HepG2 (cell line): ENCODE measurements around the gene RSAD2. TPM values are rescaled to one million over a fixed set of nuclear protein-coding genes. Genes with fewer than 3 reads are reported as not detected.

Experiments
- ATAC-seq: fragments of 200-7000 bp; cut with Tn5 transposase; 3 replicates; pipeline ENCODE4 v1.9.1; 2020; ENCODE audit warnings: mild to moderate bottlenecking, moderate library complexity
- BruUV-seq: library from RNA; stranded (reverse); fragments of 400-500 nt; replicated peaks from 2 replicates; lab custom pipeline; 2021; lab: Mats Ljungman, UMichigan
- CTCF ChIA-PET: fragments of 300-600 bp; formaldehyde crosslinking; extraction: SDS; loops from one replicate; lab custom pipeline; 2021; ENCODE audit warnings: low total read pairs, inconsistent platforms, low intra/inter-chr PET ratio; lab: Yijun Ruan, JAX
- POLR2A ChIA-PET: fragments of 350-600 bp; sonication (Branson Sonifier 250); formaldehyde crosslinking; loops from one replicate; lab custom pipeline; 2020; ENCODE audit warnings: antibody characterized with exemption, inconsistent platforms; lab: Yijun Ruan, JAX
- DNase-seq: peaks from one replicate; pipeline ENCODE4 v3.0.0-alpha.2; 2015; ENCODE audit warnings: low spot score
- FAIRE-seq: peaks from 3 replicates; lab custom pipeline; 2011; peaks lifted over from hg19 to GRCh38; lab: Jason Lieb, UNC
- H2AFZ ChIP-seq: one replicate; pipeline ENCODE4 v1.6.1; 2011; ENCODE audit warnings: low read length, inconsistent platforms
- H3K27ac ChIP-seq: fragments of 300-600 bp; 3 replicates; pipeline ENCODE4 v1.8.0; 2011; ENCODE audit warnings: mixed run types, mild to moderate bottlenecking, mixed read lengths, low read length, inconsistent platforms; ENCODE audit not compliant: insufficient read depth; ENCODE audit errors: extremely low read length
- H3K27me3 ChIP-seq, 2 experiments: fragments of 200-600 bp in 1 of 2; 2 replicates in 1 of 2; 3 replicates in 1 of 2; pipeline versions ENCODE4 v1.6.0 to v1.8.0; 2011; ENCODE audit warnings: low read length in 2 of 2, mild to moderate bottlenecking in 2 of 2, moderate library complexity in 2 of 2, inconsistent platforms in 1 of 2; ENCODE audit not compliant: insufficient read depth in 2 of 2, control insufficient read depth in 1 of 2
- H3K36me3 ChIP-seq, 2 experiments: fragments of 200-600 bp in 1 of 2; replicated peaks in 1 of 2; 2 replicates in 1 of 2; 3 replicates in 1 of 2; pipeline versions ENCODE4 v1.5.1 to v1.8.0; 2011; ENCODE audit warnings: low read length in 2 of 2, inconsistent platforms in 1 of 2; ENCODE audit not compliant: insufficient read depth in 2 of 2, control insufficient read depth in 1 of 2
- H3K4me1 ChIP-seq: 2 replicates; pipeline ENCODE4 v1.5.1; 2012; ENCODE audit warnings: low read length, inconsistent platforms; ENCODE audit not compliant: insufficient read depth
- H3K4me2 ChIP-seq: 2 replicates; pipeline ENCODE4 v1.6.0; 2011; ENCODE audit warnings: low read depth, low read length, inconsistent platforms
- H3K4me3 ChIP-seq, 3 experiments: fragments of 200-600 bp in 1 of 3; sonication (generic), shearing (Covaris generic) in 1 of 3; replicated peaks in 1 of 3; 2 replicates each; pipeline ENCODE4 v1.5.1; 2011 to 2016; ENCODE audit warnings: low read length in 3 of 3, inconsistent platforms in 2 of 3, low read depth in 2 of 3, mild to moderate bottlenecking in 2 of 3, control low read depth in 1 of 3, mixed read lengths in 1 of 3; ENCODE audit not compliant: insufficient read depth in 1 of 3
- H3K79me2 ChIP-seq: one replicate; pipeline ENCODE4 v1.6.1; 2011; ENCODE audit warnings: low read length, inconsistent platforms; ENCODE audit not compliant: insufficient read depth
- H3K9ac ChIP-seq: 2 replicates; pipeline ENCODE4 v1.6.0; 2011; ENCODE audit warnings: mild to moderate bottlenecking, low read depth, low read length, inconsistent platforms; ENCODE audit not compliant: insufficient read depth
- H3K9me3 ChIP-seq: 2 replicates; pipeline ENCODE4 v1.5.1; 2012; ENCODE audit warnings: mild to moderate bottlenecking, low read length
- H4K20me1 ChIP-seq: 2 replicates; pipeline ENCODE4 v1.6.0; 2011; ENCODE audit warnings: inconsistent platforms, mild to moderate bottlenecking, low read length, moderate library complexity; ENCODE audit not compliant: insufficient read depth
- CREB1 ChIP-seq, 2 experiments: fragments of 450-650 bp in 1 of 2; IDR thresholded peaks; 2 replicates each; pipeline ENCODE4 v1.6.1; 2016 to 2017; ENCODE audit warnings: control low read depth in 1 of 2, mild to moderate bottlenecking in 1 of 2, missing compliant biosample characterization in 1 of 2, missing genetic modification characterization in 1 of 2
- GATAD2A ChIP-seq: IDR thresholded peaks from 2 replicates; pipeline ENCODE4 v1.6.1; 2016
- HNRNPUL1 ChIP-seq: fragments of 200-400 bp; formaldehyde crosslinking; IDR thresholded peaks from 2 replicates; pipeline ENCODE4 v1.6.1; 2017; ENCODE audit warnings: low read depth, mild to moderate bottlenecking, low read length, moderate library complexity
- JUN ChIP-seq: sonication (generic); formaldehyde crosslinking; IDR thresholded peaks from 2 replicates; pipeline ENCODE4 v1.4.0; 2020; ENCODE audit warnings: mild to moderate bottlenecking, missing genetic modification reagents
- MIXL1 ChIP-seq: IDR thresholded peaks from 2 replicates; pipeline ENCODE4 v1.6.1; 2016
- NRL ChIP-seq: sonication (generic); formaldehyde crosslinking; IDR thresholded peaks from 2 replicates; pipeline ENCODE4 v1.5.0; 2020; ENCODE audit warnings: missing genetic modification reagents, mild to moderate bottlenecking, moderate library complexity, borderline replicate concordance
- POLR2AphosphoS2 ChIP-seq: IDR thresholded peaks from 2 replicates; pipeline ENCODE4 v1.6.1; 2011; ENCODE audit warnings: low read depth, low read length, improper control_type of control experiment
- RAD21 ChIP-seq: fragments of 450-650 bp; formaldehyde crosslinking; IDR thresholded peaks from 2 replicates; pipeline ENCODE4 v1.5.0; 2020; ENCODE audit warnings: mild to moderate bottlenecking
- RBFOX2 ChIP-seq: fragments of 200-400 bp; formaldehyde crosslinking; IDR thresholded peaks from 2 replicates; pipeline ENCODE4 v1.6.1; 2017; ENCODE audit warnings: low read depth, mild to moderate bottlenecking, low read length
- SMC3 ChIP-seq: IDR thresholded peaks from 2 replicates; pipeline ENCODE4 v1.6.1; 2011; ENCODE audit warnings: low read length, improper control_type of control experiment
- THAP11 ChIP-seq: IDR thresholded peaks from 2 replicates; pipeline ENCODE4 v1.6.1; 2016; ENCODE audit warnings: missing biosample characterization, missing genetic modification reagents
- ZNF432 ChIP-seq: sonication (generic); formaldehyde crosslinking; IDR thresholded peaks from 2 replicates; pipeline ENCODE4 v1.5.0; 2020; ENCODE audit warnings: missing genetic modification reagents, mild to moderate bottlenecking, borderline replicate concordance
- ZNF484 ChIP-seq: sonication (generic); formaldehyde crosslinking; IDR thresholded peaks from 2 replicates; pipeline ENCODE4 v1.5.1; 2020; ENCODE audit warnings: mild to moderate bottlenecking, low read depth, missing genetic modification reagents, borderline replicate concordance
- ZNF704 ChIP-seq: sonication (generic); formaldehyde crosslinking; IDR thresholded peaks from 2 replicates; pipeline ENCODE4 v1.8.1; 2023; ENCODE audit warnings: mild to moderate bottlenecking, inconsistent platforms, moderate library complexity, missing genetic modification reagents, borderline replicate concordance
- WGBS: methylation state at CpG from one replicate; pipeline ENCODE4 v1.1.6; 2017; ENCODE audit warnings: low lambda C conversion rate; 5-methylcytosine and 5-hydroxymethylcytosine counted together
- in situ Hi-C: cut with HindIII; loops from 2 replicates; pipeline ENCODE4 v1.10.0; 2017; ENCODE audit warnings: low pct_unique_long_range_greater_than_20kb; ENCODE audit not compliant: extremely low pct_ligation_motif_present
- intact Hi-C: fragments of 100-400 bp; cut with micrococcal nuclease; formaldehyde crosslinking; loops from one replicate; pipeline ENCODE4 v1.10.0; 2022; ENCODE audit not compliant: unreplicated experiment
- polyA plus RNA-seq, 8 experiments: library from polyadenylated mRNA; depleted of rRNA in 3 of 8; stranded (reverse) in 7 of 8; unstranded in 1 of 8; fragments of >200 nt; fragmentation: Illumina TruSeq in 4 of 8; extraction: Trizol in 4 of 8; gene quantifications; 2 replicates each; pipeline versions ENCODE4 v1.2.1 to v1.2.3, GENCODE V29; 2011 to 2016; ENCODE audit warnings: low read depth in 4 of 8, missing spikeins in 1 of 8, mixed read lengths in 1 of 8; ENCODE audit not compliant: insufficient read depth in 1 of 8
- total RNA-seq, 5 experiments: library from RNA; depleted of rRNA; stranded (reverse); fragments of >200 nt; fragmentation: Illumina TruSeq; extraction: Trizol; gene quantifications; 2 replicates each; pipeline ENCODE4 v1.2.3, GENCODE V29; 2016; ENCODE audit warnings: low read depth in 1 of 5
- TF ChIP-seq, protein P1 (sequence below): sonication (generic); formaldehyde crosslinking; IDR thresholded peaks from 2 replicates; pipeline ENCODE4 v1.4.0; 2020; ENCODE audit warnings: mild to moderate bottlenecking, missing genetic modification reagents

RSAD2 gene
- total and polyA plus RNA-seq, 2 of the 13 experiments (the other 11 are each of a cell fraction or from before 2014, with no cell fraction given): 0.11 TPM; not detected in 1

DNA sequence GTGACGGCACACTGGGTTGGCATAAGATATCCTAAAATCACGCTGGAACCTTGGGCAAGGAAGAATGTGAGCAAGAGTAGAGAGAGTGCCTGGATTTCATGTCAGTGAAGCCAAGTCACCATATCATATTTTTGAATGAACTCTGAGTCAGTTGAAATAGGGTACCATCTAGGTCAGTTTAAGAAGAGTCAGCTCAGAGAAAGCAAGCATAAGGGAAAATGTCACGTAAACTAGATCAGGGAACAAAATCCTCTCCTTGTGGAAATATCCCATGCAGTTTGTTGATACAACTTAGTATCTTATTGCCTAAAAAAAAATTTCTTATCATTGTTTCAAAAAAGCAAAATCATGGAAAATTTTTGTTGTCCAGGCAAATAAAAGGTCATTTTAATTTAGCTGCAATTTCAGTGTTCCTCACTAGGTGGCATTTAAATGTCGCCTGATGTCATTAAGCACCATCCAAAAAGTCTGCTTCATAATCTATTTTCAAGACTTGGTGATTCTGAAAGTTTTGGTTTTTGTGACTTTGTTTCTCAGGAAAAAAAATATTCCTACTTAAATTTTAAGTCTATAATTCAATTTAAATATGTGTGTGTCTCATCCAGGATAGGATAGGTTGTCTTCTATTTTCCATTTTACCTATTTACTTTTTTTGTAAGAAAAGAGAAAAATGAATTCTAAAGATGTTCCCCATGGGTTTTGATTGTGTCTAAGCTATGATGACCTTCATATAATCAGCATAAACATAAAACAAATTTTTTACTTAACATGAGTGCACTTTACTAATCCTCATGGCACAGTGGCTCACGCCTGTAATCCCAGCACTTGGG, 19.6 kb downstream of the RSAD2 start:
- BruUV-seq: no TSS peak
- intact Hi-C loops: loop anchor here (1.0 to 2.0 kb wide), 4 partner anchors 71 to 187 kb away; no protein-coding TSS in a partner anchor
- Histone ChIP-seq H3K9me3 (no peaks in the 10 kb centered on the region), H4K20me1 (no peaks in the 10 kb centered on the region), H3K4me3 (no peak overlapping the region), H3K4me2 (no peak overlapping the region), H3K4me1 (no peaks in the 10 kb centered on the region), H3K27me3 (no peaks in the 10 kb centered on the region), H3K36me3 (no peaks in the 10 kb centered on the region), H3K79me2 (no peaks in the 10 kb centered on the region), H2AFZ (no peak overlapping the region), H3K9ac (no peak overlapping the region), H3K27ac (no peak overlapping the region)
- FAIRE-seq (peak; percentile 80), DNase-seq (peak; percentile 41), ATAC-seq (peak; percentile 56)
- WGBS: 34% methylated on average over 5 of the region's 5 CpGs
- in situ Hi-C loops: no loop called here
- ChIA-PET CTCF (interaction anchor here (0.8 to 2.9 kb wide), 9 partner anchors 19 to 187 kb away, joined by 3 to 31 read pairs (median 5); no protein-coding TSS in a partner anchor), POLR2A (no interaction called here)
- TF ChIP-seq ZNF704 (no peak), HNRNPUL1 (no peak), ZNF432 (CRISPR knock-in tag) (no peak), THAP11 (CRISPR knock-in tag) (no peak), ZNF484 (no peak), RAD21 (CRISPR knock-in tag) (peak; percentile 68), MIXL1 (CRISPR knock-in tag) (0 out of 2 replicates have a peak, but pooled peaks have one; percentile 15), GATAD2A (CRISPR knock-in tag) (0 out of 2 replicates have a peak, but pooled peaks have one; percentile 9), RBFOX2 (no peak), POLR2AphosphoS2 (no peak), CREB1 (IDR thresholded peaks at IDR 0.05) (no peak), CREB1 (CRISPR knock-in tag; IDR thresholded peaks at IDR 0.05) (peak; percentile 18; the same call in 1 of the 2 replicates), JUN (CRISPR knock-in tag) (no peak), NRL (CRISPR knock-in tag) (no peak), SMC3 (peak; percentile 79)
- TF ChIP-seq, protein P1, sequence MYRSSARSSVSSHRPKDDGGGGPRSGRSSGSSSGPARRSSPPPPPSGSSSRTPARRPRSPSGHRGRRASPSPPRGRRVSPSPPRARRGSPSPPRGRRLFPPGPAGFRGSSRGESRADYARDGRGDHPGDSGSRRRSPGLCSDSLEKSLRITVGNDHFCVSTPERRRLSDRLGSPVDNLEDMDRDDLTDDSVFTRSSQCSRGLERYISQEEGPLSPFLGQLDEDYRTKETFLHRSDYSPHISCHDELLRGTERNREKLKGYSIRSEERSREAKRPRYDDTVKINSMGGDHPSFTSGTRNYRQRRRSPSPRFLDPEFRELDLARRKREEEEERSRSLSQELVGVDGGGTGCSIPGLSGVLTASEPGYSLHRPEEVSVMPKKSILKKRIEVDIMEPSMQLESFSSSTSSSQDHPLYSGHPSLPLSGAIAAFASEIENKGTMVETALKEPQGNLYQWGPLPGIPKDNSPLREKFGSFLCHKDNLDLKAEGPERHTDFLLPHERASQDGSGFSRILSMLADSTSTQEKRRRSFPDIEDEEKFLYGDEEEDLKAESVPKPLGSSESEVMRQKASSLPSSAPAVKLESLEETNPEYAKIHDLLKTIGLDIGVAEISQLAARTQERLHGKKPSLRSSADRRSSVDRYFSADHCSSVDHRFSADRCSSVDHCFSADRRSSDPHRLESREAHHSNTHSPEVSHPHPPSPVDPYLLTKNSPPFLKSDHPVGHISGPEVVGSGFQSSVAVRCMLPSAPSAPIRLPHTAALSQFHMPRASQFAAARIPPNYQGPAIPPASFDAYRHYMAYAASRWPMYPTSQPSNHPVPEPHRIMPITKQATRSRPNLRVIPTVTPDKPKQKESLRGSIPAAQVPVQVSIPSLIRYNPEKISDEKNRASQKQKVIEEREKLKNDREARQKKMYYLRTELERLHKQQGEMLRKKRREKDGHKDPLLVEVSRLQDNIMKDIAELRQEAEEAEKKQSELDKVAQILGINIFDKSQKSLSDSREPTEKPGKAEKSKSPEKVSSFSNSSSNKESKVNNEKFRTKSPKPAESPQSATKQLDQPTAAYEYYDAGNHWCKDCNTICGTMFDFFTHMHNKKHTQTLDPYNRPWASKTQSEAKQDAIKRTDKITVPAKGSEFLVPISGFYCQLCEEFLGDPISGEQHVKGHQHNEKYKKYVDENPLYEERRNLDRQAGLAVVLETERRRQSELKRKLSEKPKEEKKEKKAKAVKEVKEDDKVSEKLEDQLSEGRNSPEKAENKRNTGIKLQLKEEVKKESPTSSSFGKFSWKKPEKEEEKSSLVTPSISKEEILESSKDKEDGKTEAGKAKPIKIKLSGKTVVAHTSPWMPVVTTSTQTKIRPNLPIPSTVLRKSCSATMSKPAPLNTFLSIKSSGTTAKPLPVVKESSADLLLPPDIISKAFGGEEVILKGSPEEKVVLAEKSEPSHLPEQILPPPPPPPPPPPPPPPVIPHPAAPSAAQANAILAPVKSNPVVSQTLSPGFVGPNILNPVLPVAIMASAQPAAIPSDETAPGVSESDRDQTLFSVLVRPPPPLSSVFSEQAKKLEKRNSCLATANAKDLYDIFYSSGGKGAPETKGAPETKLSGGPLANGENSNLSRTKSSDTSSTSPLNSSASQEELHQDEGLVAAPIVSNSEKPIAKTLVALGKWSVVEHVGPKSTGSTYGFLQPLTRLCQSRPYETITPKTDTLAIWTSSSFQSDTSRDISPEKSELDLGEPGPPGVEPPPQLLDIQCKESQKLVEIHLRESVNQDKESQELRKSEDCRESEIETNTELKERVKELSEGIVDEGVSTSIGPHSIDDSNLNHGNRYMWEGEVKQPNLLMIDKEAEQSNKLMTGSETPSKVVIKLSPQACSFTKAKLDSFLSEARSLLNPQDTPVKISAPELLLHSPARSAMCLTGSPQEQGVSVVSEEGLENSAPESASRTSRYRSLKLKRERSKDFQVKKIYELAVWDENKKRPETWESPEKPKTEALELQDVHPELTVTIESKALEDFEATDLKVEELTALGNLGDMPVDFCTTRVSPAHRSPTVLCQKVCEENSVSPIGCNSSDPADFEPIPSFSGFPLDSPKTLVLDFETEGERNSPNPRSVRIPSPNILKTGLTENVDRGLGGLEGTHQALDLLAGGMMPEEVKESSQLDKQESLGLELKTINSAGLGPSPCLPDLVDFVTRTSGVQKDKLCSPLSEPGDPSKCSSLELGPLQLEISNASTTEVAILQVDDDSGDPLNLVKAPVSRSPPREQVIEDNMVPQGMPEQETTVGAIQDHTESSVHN (CRISPR knock-in tag): no peak
